HEK293T (cell line): Measurements from ENCODE around the gene FNDC3B.

Source experiments
- CTCF ChIA-PET: fragments of 350-600 bp; formaldehyde crosslinking; extraction: SDS; loops from one replicate; lab custom pipeline; 2021; ENCODE audit warnings: antibody characterized with exemption, inconsistent platforms; lab: Yijun Ruan, JAX
- POLR2A ChIA-PET: fragments of 350-600 bp; formaldehyde crosslinking; extraction: SDS; loops from one replicate; lab custom pipeline; 2020; ENCODE audit warnings: antibody characterized with exemption, inconsistent platforms; lab: Yijun Ruan, JAX
- DNase-seq: peaks from one replicate; pipeline ENCODE4 v3.0.0; 2012; ENCODE audit warnings: mixed read lengths; ENCODE audit errors: extremely low spot score
- ARNT ChIP-seq: fragments of 450-650 bp; IDR thresholded peaks from 2 replicates; pipeline ENCODE4 v1.6.1; 2017; ENCODE audit warnings: mild to moderate bottlenecking
- BHLHE40 ChIP-seq: fragments of 450-650 bp; IDR thresholded peaks from 2 replicates; pipeline ENCODE4 v1.6.1; 2016; ENCODE audit warnings: mild to moderate bottlenecking, moderate library complexity, borderline replicate concordance
- CTBP1 ChIP-seq: fragments of 450-650 bp; IDR thresholded peaks from 2 replicates; pipeline ENCODE4 v1.6.1; 2016; ENCODE audit warnings: borderline replicate concordance
- ELF4 ChIP-seq: fragments of 450-650 bp; IDR thresholded peaks from 2 replicates; pipeline ENCODE4 v1.6.1; 2017; ENCODE audit warnings: antibody characterized with exemption
- FOXA1 ChIP-seq: fragments of 450-650 bp; IDR thresholded peaks from 2 replicates; pipeline ENCODE4 v1.6.1; 2016; ENCODE audit warnings: mild to moderate bottlenecking
- FOXK2 ChIP-seq: fragments of 450-650 bp; IDR thresholded peaks from 2 replicates; pipeline ENCODE4 v1.6.1; 2016; ENCODE audit warnings: mild to moderate bottlenecking
- FOXM1 ChIP-seq: fragments of 450-650 bp; IDR thresholded peaks from 2 replicates; pipeline ENCODE4 v1.6.1; 2017; ENCODE audit warnings: mild to moderate bottlenecking, borderline replicate concordance
- HDGF ChIP-seq: fragments of 450-650 bp; IDR thresholded peaks from 2 replicates; pipeline ENCODE4 v1.6.1; 2017; ENCODE audit warnings: antibody characterized with exemption, borderline replicate concordance
- L3MBTL2 ChIP-seq: fragments of 450-650 bp; conservative IDR thresholded peaks from 2 replicates; pipeline ENCODE4 v1.6.1; 2016; ENCODE audit warnings: mild to moderate bottlenecking
- LEF1 ChIP-seq: fragments of 450-650 bp; IDR thresholded peaks from 2 replicates; pipeline ENCODE4 v1.6.1; 2017; ENCODE audit warnings: mild to moderate bottlenecking, borderline replicate concordance
- NFRKB ChIP-seq: fragments of 450-650 bp; IDR thresholded peaks from 2 replicates; pipeline ENCODE4 v1.6.1; 2016; ENCODE audit warnings: mild to moderate bottlenecking, moderate library complexity
- SP1 ChIP-seq: fragments of 450-650 bp; IDR thresholded peaks from 2 replicates; pipeline ENCODE4 v1.6.1; 2017
- SUZ12 ChIP-seq: fragments of 450-650 bp; IDR thresholded peaks from 2 replicates; pipeline ENCODE4 v1.6.1; 2016; ENCODE audit warnings: mild to moderate bottlenecking
- TARDBP ChIP-seq: fragments of 450-650 bp; IDR thresholded peaks from 2 replicates; pipeline ENCODE4 v1.6.1; 2016
- ZNF384 ChIP-seq: fragments of 450-650 bp; IDR thresholded peaks from 2 replicates; pipeline ENCODE4 v1.6.1; 2016
- TF ChIP-seq, protein P1 (sequence below): fragments of 450-650 bp; IDR thresholded peaks from 2 replicates; pipeline ENCODE4 v1.6.1; 2016

FNDC3B gene

DNA sequence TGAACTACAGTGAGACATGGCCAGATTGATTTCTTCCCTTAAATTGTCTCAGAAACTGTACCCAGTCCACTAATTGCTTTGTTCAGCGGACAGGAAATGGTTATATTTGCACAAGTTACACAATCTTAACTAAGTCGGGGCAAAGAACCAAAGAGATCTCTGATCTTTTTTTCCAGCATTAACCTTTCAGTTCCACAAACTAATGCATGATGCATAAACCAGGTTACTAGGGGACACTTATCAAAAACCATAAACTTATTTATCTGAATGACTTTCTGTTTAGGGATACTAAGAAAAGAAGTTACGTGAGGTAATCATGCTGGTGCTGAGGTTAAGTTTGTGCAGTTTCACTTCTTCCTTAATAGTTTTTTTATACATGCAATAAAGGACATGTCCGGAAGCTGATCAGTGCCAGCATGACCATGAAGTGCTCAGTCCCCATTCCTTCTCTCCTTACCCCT is 22.4 kb downstream of the FNDC3B start:
- ChIA-PET POLR2A (no interaction called here), CTCF (no interaction called here)
- DNase-seq = no peak
- TF ChIP-seq L3MBTL2 (no peak), TARDBP (no peak), FOXM1 (no peak), ARNT (no peak), SP1 (no peak), ZNF384 (no peak), SUZ12 (no peak)

DNA sequence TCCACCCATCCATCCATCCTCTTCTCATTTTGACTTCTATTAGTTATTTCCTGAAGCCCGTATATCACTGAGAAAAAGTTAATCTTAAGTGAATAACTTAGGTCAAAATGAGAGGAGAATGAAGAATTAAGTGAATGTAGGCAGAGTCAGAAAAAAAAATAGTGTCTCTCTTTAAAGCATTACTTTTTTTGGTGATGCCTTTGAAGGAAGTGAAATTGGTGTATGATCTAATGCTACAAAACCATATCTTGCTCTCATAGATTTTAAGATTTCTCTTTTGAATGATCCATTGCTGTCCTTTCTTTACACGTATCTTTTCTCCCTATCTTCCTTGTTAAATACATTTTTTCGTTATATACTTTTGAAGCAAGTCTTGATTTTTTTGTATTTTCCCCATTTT is 23.4 kb downstream of the FNDC3B start:
- ChIA-PET POLR2A (no interaction called here), CTCF (no interaction called here)
- DNase-seq = no peak
- TF ChIP-seq CTBP1 (no peak), FOXA1 (no peak), SUZ12 (no peak), ZNF384 (no peak), FOXM1 (no peak), ELF4 (no peak), HDGF (no peak), TARDBP (no peak), SP1 (no peak), FOXK2 (no peak)

- ChIA-PET POLR2A (no interaction called here), CTCF (interaction anchor here (0.6 kb wide), 1 partner anchor 20 kb away, joined by 3 read pairs; no protein-coding TSS in a partner anchor)
- no peak for TF ChIP-seq CTBP1
- no peak for TF ChIP-seq FOXM1
- TF ChIP-seq BHLHE40 = no peak
- TF ChIP-seq, protein P1, sequence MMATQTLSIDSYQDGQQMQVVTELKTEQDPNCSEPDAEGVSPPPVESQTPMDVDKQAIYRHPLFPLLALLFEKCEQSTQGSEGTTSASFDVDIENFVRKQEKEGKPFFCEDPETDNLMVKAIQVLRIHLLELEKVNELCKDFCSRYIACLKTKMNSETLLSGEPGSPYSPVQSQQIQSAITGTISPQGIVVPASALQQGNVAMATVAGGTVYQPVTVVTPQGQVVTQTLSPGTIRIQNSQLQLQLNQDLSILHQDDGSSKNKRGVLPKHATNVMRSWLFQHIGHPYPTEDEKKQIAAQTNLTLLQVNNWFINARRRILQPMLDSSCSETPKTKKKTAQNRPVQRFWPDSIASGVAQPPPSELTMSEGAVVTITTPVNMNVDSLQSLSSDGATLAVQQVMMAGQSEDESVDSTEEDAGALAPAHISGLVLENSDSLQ = no peak
- no peak for TF ChIP-seq NFRKB
- TF ChIP-seq LEF1 = no peak
- no peak for TF ChIP-seq FOXK2
- no peak for TF ChIP-seq ARNT
- TF ChIP-seq TARDBP = no peak
- no peak for TF ChIP-seq ZNF384
- no peak for TF ChIP-seq SUZ12
- no peak for TF ChIP-seq SP1
- no peak for DNase-seq
These were observed 24.4 kb downstream of the FNDC3B start for GRCh38 chr3:172063456-172064432.

DNA sequence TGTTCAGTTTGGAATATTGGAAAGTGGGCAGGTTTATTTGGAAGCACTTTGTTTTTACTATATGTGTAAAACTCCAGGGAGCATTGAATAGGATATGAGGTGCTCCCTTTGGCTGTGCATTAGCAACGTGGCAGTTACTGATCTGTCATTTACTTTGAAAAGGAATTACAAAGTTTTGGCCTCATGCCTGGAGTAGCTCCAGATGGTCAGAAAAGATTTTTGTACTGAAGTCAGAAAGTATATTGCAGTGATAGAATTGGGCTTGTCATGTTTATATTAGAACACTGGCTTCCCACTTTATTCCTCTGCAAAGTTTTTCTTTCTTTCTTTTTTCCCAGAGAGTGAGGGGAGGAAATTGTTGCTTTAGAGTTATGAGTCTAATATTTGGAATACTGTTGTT is 26.1 kb downstream of the FNDC3B start:
- ChIA-PET POLR2A (no interaction called here), CTCF (no interaction called here)
- TF ChIP-seq, protein P1 = 0 out of 2 replicates have a peak, but pooled peaks have one; percentile 26
- TF ChIP-seq CTBP1 = no peak
- no peak for DNase-seq

DNA sequence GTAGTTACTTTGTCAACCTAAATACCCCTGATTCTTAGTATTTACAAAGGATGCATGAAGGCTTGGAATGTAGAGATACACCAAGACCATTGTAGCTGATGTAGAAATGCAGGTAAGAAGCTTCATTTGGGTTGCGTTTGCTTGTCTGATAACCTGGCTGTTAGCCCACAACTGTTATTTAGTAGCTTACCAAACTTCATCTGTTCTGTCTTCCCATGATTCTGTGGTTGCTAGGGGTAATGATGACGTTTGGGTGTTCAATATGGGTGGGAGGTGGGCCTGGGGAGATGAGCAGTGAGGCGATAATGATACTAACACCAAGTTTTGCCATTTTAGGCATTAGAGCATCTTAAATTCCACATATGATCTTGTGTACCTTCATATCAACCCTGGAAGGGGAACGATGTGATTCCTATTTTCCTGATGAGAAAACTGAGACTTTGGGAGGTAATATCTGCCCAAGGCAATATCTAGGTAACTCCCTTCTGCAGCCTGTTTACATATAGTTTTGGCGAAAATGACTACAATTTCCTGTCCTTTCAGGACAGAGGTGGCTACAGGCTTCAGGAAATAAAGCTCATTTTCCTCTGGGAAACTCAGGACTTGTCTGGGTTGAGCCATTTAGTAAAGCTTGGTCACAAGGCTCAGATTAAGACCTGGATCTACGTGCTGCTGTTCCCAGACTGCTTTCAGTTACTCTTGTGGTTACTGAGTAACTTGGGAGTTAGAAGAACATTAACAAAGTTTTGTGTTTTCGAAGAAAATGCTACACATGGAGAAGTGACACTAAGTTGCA is 26.8 kb downstream of the FNDC3B start:
- ChIA-PET CTCF (no interaction called here), POLR2A (no interaction called here)
- DNase-seq = no peak
- TF ChIP-seq HDGF = no peak
- no peak for TF ChIP-seq NFRKB
- no peak for TF ChIP-seq ARNT
- no peak for TF ChIP-seq CTBP1
- TF ChIP-seq SUZ12 = no peak
- TF ChIP-seq BHLHE40 = no peak
- TF ChIP-seq L3MBTL2 = no peak

- ChIA-PET POLR2A (no interaction called here), CTCF (no interaction called here)
- TF ChIP-seq FOXK2 (no peak), HDGF (no peak), ELF4 (no peak), FOXA1 (no peak), ARNT (no peak), LEF1 (no peak)
- no peak for DNase-seq
These were observed 27.8 kb downstream of the FNDC3B start for GRCh38 chr3:172066880-172067796.
